ENCODE measurements around the gene CPXCR1.
"Not testable (repeated sequence)": the region's sequence is repeated elsewhere in the genome, so short reads cannot be mapped to it uniquely, and the experiment has no call there.

The CPXCR1 gene

GRCh38 chrX:88746925-88747324 lies at the start of gene CPXCR1:
CPXCR1 (plus strand) TSS chrX:88747225; CDS start chrX:88753415, 6,190 bp downstream.
- Histone ChIP-seq H3K27ac (ENCODE audit: low read depth, low read length) (no peak within 1 kb of the TSS), H3K9me3 (ENCODE audit: control insufficient read depth in 5 of 5, low read length in 5 of 5) (no peaks in the 10 kb centered on the region)

GRCh38 chrX:88735835-88736234 lies 11.2 kb upstream of the CPXCR1 start:
- no peak overlapping the region for H3K4me3 ChIP-seq (ENCODE audit: low read depth in 1 of 5, low read length in 5 of 5)
- H3K4me1 ChIP-seq (ENCODE audit: control insufficient read depth in 5 of 5, insufficient read depth in 5 of 5, low read length in 5 of 5): no peaks in the 10 kb centered on the region
- no peaks in the 10 kb centered on the region for H3K36me3 ChIP-seq (ENCODE audit: control insufficient read depth in 5 of 5, insufficient read depth in 5 of 5, low read length in 5 of 5)
- H3K27me3 ChIP-seq (ENCODE audit: control insufficient read depth in 5 of 5, insufficient read depth in 4 of 5, low read length in 5 of 5): peaks cover 0 to 5% (median 0%) of the 10 kb centered on the region in 5 donors
- H3K27ac ChIP-seq (ENCODE audit: low read depth, low read length): no peak overlapping the region
- no peak overlapping the region for H3K9ac ChIP-seq (ENCODE audit: low read length in 5 of 5)
- H3K9me3 ChIP-seq (ENCODE audit: control insufficient read depth in 5 of 5, low read length in 5 of 5): peaks cover 0 to 3% (median 0%) of the 10 kb centered on the region in 5 donors

More at GRCh38 chrX:88746925-88747324, at the start of gene CPXCR1:
- Histone ChIP-seq H3K27me3 (ENCODE audit: control insufficient read depth in 5 of 5, insufficient read depth in 4 of 5, low read length in 5 of 5) (peaks cover 0 to 2% (median 0%) of the 10 kb centered on the region in 5 donors), H3K4me3 (ENCODE audit: low read depth in 1 of 5, low read length in 5 of 5) (no peak within 1 kb of the TSS), H3K4me1 (ENCODE audit: control insufficient read depth in 5 of 5, insufficient read depth in 5 of 5, low read length in 5 of 5) (no peaks in the 10 kb centered on the region), H3K36me3 (ENCODE audit: control insufficient read depth in 5 of 5, insufficient read depth in 5 of 5, low read length in 5 of 5) (no peaks in the 10 kb centered on the region), H3K9ac (ENCODE audit: low read length in 5 of 5) (no peak within 1 kb of the TSS)

GRCh38 chrX:88746215-88746614 lies 810 bp upstream of the CPXCR1 start:
- H3K4me1 ChIP-seq (ENCODE audit: control insufficient read depth in 5 of 5, insufficient read depth in 5 of 5, low read length in 5 of 5); H3K4me3 ChIP-seq (ENCODE audit: low read depth in 1 of 5, low read length in 5 of 5); H3K27ac ChIP-seq (ENCODE audit: low read depth, low read length); H3K27me3 ChIP-seq (ENCODE audit: control insufficient read depth in 5 of 5, insufficient read depth in 4 of 5, low read length in 5 of 5); H3K36me3 ChIP-seq (ENCODE audit: control insufficient read depth in 5 of 5, insufficient read depth in 5 of 5, low read length in 5 of 5); H3K9ac ChIP-seq (ENCODE audit: low read length in 5 of 5); H3K9me3 ChIP-seq (ENCODE audit: control insufficient read depth in 5 of 5, low read length in 5 of 5): not testable (repeated sequence)

GRCh38 chrX:88752339-88752738 lies 5.3 kb downstream of the CPXCR1 start:
- not testable (repeated sequence) for H3K9me3 ChIP-seq (ENCODE audit: control insufficient read depth in 5 of 5, low read length in 5 of 5); H3K36me3 ChIP-seq (ENCODE audit: control insufficient read depth in 5 of 5, insufficient read depth in 5 of 5, low read length in 5 of 5); H3K4me3 ChIP-seq (ENCODE audit: low read depth in 1 of 5, low read length in 5 of 5); H3K27me3 ChIP-seq (ENCODE audit: control insufficient read depth in 5 of 5, insufficient read depth in 4 of 5, low read length in 5 of 5); H3K4me1 ChIP-seq (ENCODE audit: control insufficient read depth in 5 of 5, insufficient read depth in 5 of 5, low read length in 5 of 5); H3K27ac ChIP-seq (ENCODE audit: low read depth, low read length); H3K9ac ChIP-seq (ENCODE audit: low read length in 5 of 5)

GRCh38 chrX:88789825-88790224 lies 42.8 kb downstream of the CPXCR1 start:
- H3K9ac ChIP-seq (ENCODE audit: low read length in 5 of 5): no peak overlapping the region
- no peaks in the 10 kb centered on the region for H3K4me1 ChIP-seq (ENCODE audit: control insufficient read depth in 5 of 5, insufficient read depth in 5 of 5, low read length in 5 of 5)
- H3K4me3 ChIP-seq (ENCODE audit: low read depth in 1 of 5, low read length in 5 of 5): no peak overlapping the region
- no peaks in the 10 kb centered on the region for H3K9me3 ChIP-seq (ENCODE audit: control insufficient read depth in 5 of 5, low read length in 5 of 5)
- no peak overlapping the region for H3K27ac ChIP-seq (ENCODE audit: low read depth, low read length)
- H3K27me3 ChIP-seq (ENCODE audit: control insufficient read depth in 5 of 5, insufficient read depth in 4 of 5, low read length in 5 of 5): peaks cover 0 to 8% (median 0%) of the 10 kb centered on the region in 5 donors
- no peaks in the 10 kb centered on the region for H3K36me3 ChIP-seq (ENCODE audit: control insufficient read depth in 5 of 5, insufficient read depth in 5 of 5, low read length in 5 of 5)
